Brain microvascular endothelial cell (primary cell): Measurements from ENCODE around the gene POU2F1.
A peak's percentile ranks its signal among the peaks of the same experiment; 100 is the strongest.

Experiments used
- DNase-seq: peaks from one replicate; pipeline ENCODE4 v3.0.0-alpha.2; 2020
- H3K27ac ChIP-seq: fragments of 250-450 bp; sonication (Bioruptor Pico); 2 replicates; pipeline ENCODE4 v1.5.1; 2020; ENCODE audit warnings: mild to moderate bottlenecking, moderate library complexity
- H3K27me3 ChIP-seq: fragments of 250-450 bp; sonication (Bioruptor Pico); replicated peaks from 2 replicates; pipeline ENCODE4 v1.5.1; 2020; ENCODE audit warnings: mild to moderate bottlenecking
- H3K36me3 ChIP-seq: fragments of 250-450 bp; sonication (Bioruptor Pico); replicated peaks from 2 replicates; pipeline ENCODE4 v1.5.1; 2020; ENCODE audit warnings: mild to moderate bottlenecking
- H3K4me3 ChIP-seq: 2 replicates; pipeline ENCODE4 v1.5.1; 2011; ENCODE audit warnings: low read depth, mild to moderate bottlenecking, control low read depth, low read length, moderate library complexity
- CTCF ChIP-seq: IDR thresholded peaks from 2 replicates; pipeline ENCODE4 v1.5.1; 2011; ENCODE audit warnings: low read depth, mild to moderate bottlenecking, moderate library complexity, low read length, control low read depth, inconsistent platforms; ENCODE audit errors: missing control alignments
- in situ Hi-C: cut with HindIII; loops from 2 replicates; pipeline ENCODE4 v1.10.0; 2017; ENCODE audit warnings: low sequenced_read_pairs, low pct_ligation_motif_present

The POU2F1 gene

GRCh38 chr1:167462341-167462740 is 241.7 kb downstream of the POU2F1 start:
- TF ChIP-seq CTCF = no peak
- no peak overlapping the region for H3K27ac ChIP-seq
- DNase-seq = no peak
- H3K4me3 ChIP-seq = no peak overlapping the region
- in situ Hi-C loops = no loop called here
- no peaks in the 10 kb centered on the region for H3K27me3 ChIP-seq
- no peaks in the 10 kb centered on the region for H3K36me3 ChIP-seq

GRCh38 chr1:167463080-167463479 is 242.4 kb downstream of the POU2F1 start:
- H3K36me3 ChIP-seq = no peaks in the 10 kb centered on the region
- in situ Hi-C loops = no loop called here
- no peak overlapping the region for H3K27ac ChIP-seq
- no peak for DNase-seq
- no peak overlapping the region for H3K4me3 ChIP-seq
- no peaks in the 10 kb centered on the region for H3K27me3 ChIP-seq
- TF ChIP-seq CTCF = no peak

GRCh38 chr1:167463875-167464575 is 243.3 kb downstream of the POU2F1 start:
- no peaks in the 10 kb centered on the region for H3K27me3 ChIP-seq
- no peak overlapping the region for H3K4me3 ChIP-seq
- in situ Hi-C loops = no loop called here
- H3K27ac ChIP-seq = no peak overlapping the region
- DNase-seq = no peak
- no peaks in the 10 kb centered on the region for H3K36me3 ChIP-seq
- no peak for TF ChIP-seq CTCF

DNA sequence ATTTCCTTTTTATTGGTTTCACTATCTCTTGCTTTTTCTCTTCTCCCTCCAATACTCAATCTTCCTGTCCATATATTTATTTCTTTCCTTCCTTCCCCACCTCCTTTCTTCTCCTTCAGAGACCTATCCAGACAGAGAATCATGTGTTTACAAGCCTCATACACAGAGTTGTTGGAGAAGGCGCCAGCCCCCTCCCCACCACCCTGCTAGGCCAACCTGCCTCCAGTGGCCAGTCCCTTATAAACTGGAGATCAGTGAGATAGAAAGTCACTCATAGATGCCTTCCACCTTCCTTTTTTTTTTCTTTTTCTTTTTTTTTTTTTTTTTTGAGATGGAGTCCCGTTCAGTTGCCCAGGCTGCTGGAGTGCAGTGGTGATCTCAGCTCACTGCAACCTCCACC is 244.3 kb downstream of the POU2F1 start:
- in situ Hi-C loops = no loop called here
- no peaks in the 10 kb centered on the region for H3K36me3 ChIP-seq
- no peak for TF ChIP-seq CTCF

DNA sequence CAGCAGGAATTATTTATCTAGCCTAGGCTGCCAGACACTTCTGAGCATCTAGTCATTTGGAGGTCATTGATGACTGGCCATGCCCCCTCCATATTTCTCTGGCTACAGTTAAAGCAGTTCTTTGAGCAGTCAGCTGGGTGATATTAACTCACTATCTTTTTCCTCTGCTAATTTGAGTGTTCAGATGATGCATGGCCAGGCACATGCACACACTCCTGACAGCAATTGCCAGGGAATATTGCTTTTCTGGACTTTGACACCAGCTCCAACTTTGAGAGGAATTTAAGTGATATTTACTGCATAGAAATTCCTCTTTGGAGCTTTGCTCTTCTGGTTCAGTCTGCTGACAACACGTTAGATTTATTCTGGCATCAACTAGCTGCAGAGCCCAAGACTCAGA is 245.1 kb downstream of the POU2F1 start:
- Histone ChIP-seq H3K36me3 (no peaks in the 10 kb centered on the region), H3K27me3 (no peaks in the 10 kb centered on the region), H3K27ac (no peak overlapping the region), H3K4me3 (no peak overlapping the region)
- TF ChIP-seq CTCF = no peak
- DNase-seq = no peak
- in situ Hi-C loops = no loop called here

More for the DNA sequence above, 244.3 kb downstream of the POU2F1 start:
- Histone ChIP-seq H3K4me3 (no peak overlapping the region), H3K27ac (no peak overlapping the region), H3K27me3 (no peaks in the 10 kb centered on the region)
- DNase-seq = no peak

DNA sequence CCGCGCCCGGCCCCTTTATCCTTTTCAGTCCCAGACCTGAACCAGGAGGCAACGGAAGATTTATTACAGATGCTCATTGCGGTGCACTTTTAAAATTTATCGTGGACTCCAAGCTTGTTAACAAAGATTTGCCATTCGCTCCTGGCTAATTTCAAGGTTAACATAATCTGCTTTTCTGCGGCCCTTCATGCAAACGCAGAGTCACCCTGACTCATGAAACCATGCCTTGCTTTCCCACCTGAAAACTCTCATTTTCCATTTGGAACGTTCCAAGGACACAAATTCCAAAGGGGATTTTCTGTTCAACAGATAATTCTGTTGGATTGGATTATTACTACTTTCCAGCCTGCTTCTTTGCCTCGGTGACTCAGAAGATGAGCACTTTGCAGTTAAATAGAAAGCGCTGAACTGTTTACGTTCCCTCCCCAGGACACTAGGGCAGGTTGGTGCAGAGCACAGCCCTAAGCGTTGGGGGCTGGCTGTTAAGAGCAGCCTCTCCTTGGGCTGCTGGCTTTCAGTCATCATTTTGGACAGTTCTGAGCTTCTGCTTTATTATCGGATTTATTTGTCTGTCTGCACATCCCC is 246.5 kb downstream of the POU2F1 start:
- no peak overlapping the region for H3K4me3 ChIP-seq
- H3K36me3 ChIP-seq = no peaks in the 10 kb centered on the region
- no peaks in the 10 kb centered on the region for H3K27me3 ChIP-seq
- in situ Hi-C loops = no loop called here
- H3K27ac ChIP-seq = no peak overlapping the region
- peak; percentile 11 for DNase-seq
- no peak for TF ChIP-seq CTCF
